ENCODE data around the gene LRRC74B. TPM values are rescaled to one million over a fixed set of nuclear protein-coding genes. Genes with fewer than 3 reads are reported as not detected.

The LRRC74B gene
- polyA plus RNA-seq, 2 of the 4 experiments (the other 2 are of a cell fraction): 0.08 to 0.10 TPM

DNA sequence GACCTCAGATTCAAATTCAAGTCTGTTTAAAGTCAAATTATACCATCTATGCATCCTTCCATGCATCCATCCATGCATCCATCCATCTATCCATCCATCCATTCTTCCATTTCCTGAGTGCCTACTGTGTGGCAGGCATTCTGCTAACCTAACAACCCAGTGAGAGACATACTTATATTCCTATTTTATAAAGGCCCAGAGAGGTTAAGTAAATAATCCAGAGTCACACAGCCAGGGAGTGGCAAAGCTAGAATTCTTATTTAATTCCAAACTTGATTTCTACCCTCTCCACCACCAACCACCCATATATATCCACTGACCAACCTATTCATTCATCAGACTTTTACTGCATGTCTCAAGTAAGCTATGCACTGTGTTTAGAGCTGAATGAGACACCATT lies 53.8 kb downstream of the LRRC74B start (continued):
- TF ChIP-seq NFE2L2 (conservative IDR thresholded peaks at IDR 0.05; ENCODE audit: low read length): no peak

DNA sequence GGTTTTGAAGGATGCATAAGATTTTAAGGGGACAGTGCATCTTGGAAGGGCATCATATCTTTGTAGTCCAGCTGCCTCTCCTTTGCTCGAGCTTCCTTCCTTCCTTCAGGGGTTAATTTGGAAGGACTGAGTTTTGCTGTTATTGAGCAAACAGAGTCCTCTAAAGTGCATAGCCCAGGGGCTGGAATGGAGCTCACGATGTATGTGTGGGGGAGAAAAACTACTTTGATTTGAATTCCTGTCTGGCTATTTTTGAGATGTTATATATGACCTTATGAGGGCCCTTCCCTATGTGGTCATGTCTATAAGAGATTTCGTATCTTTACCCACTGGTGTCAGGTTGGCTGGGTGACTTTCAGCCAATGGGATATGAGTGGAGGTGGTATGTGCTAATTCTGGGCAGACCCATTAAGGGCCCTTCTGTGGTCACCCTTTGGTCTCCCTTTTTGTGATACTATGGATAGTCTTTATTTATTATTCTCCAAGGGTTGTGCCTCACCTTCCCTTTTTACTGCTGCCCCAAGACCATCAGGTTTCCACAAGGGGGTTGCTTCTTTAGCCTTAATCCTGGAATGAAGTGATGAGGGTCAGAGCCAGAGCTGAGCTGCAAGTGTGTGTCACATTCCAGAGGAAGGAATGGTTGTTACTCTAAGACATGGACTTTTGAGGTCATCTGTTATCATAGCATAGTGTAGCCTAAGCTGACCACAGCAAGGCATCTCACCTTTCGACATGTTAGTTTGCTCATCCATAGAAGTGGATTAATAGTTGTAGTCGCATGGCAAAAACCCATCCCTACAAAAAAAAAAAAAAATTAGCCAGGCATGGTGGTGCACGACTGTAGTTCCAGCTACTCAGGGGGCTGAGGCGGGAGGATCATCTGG lies 54.6 kb downstream of the LRRC74B start:
- ChIA-PET POLR2A (no interaction called here), CTCF (interaction anchor here (0.6 to 2.0 kb wide), 5 partner anchors 8 to 80 kb away, joined by 3 to 7 read pairs (median 4); no protein-coding TSS in a partner anchor)
- DNase-seq (ENCODE audit: low read depth in 1 of 2, low spot score in 1 of 2) (no peak), FAIRE-seq (no peak), ATAC-seq (no peak)
- peaks cover 31% of the 10 kb centered on the region for H3K4me1 ChIP-seq
- no peaks in the 10 kb centered on the region for H3K9me3 ChIP-seq
- H3K27ac ChIP-seq: peak overlapping the region; percentile 28 to 87; a peak in 4 of 6 replicates
- TF ChIP-seq PHF8 (IDR thresholded peaks at IDR 0.05; ENCODE audit: borderline replicate concordance, low read depth) (no peak), EHF (CRISPR knock-in tag; IDR thresholded peaks at IDR 0.05) (no peak), TP53 (CRISPR knock-in tag; IDR thresholded peaks at IDR 0.05) (no peak), RFX5 (IDR thresholded peaks at IDR 0.05) (no peak), NPAS2 (CRISPR knock-in tag; IDR thresholded peaks at IDR 0.05; ENCODE audit: borderline replicate concordance) (no peak), CHD4 (IDR thresholded peaks at IDR 0.05; ENCODE audit: borderline replicate concordance) (no peak), ZC3H11A (IDR thresholded peaks at IDR 0.05) (no peak), BHLHE40 (IDR thresholded peaks at IDR 0.05; ENCODE audit: low read depth, low read length) (no peak), CBX2 (IDR thresholded peaks at IDR 0.05; ENCODE audit: borderline replicate concordance, low read depth) (no peak), ZSCAN20 (CRISPR knock-in tag; IDR thresholded peaks at IDR 0.05) (no peak), SREBF2 (IDR thresholded peaks at IDR 0.05) (no peak), SMC3 (IDR thresholded peaks at IDR 0.05) (no peak), NR3C1 (IDR thresholded peaks at IDR 0.05) (no peak), KDM5A (IDR thresholded peaks at IDR 0.05) (no peak), POLR2AphosphoS2 (conservative IDR thresholded peaks at IDR 0.05; ENCODE audit: low read length) (no peak)
- H3K4me3 ChIP-seq: no peak overlapping the region
- H3K4me2 ChIP-seq: peak overlapping the region; percentile 82; the same call in 2 of the 3 replicates
- WGBS (ENCODE audit: missing lambda C conversion rate): 66% methylated on average over 7 of the region's 7 CpGs

DNA sequence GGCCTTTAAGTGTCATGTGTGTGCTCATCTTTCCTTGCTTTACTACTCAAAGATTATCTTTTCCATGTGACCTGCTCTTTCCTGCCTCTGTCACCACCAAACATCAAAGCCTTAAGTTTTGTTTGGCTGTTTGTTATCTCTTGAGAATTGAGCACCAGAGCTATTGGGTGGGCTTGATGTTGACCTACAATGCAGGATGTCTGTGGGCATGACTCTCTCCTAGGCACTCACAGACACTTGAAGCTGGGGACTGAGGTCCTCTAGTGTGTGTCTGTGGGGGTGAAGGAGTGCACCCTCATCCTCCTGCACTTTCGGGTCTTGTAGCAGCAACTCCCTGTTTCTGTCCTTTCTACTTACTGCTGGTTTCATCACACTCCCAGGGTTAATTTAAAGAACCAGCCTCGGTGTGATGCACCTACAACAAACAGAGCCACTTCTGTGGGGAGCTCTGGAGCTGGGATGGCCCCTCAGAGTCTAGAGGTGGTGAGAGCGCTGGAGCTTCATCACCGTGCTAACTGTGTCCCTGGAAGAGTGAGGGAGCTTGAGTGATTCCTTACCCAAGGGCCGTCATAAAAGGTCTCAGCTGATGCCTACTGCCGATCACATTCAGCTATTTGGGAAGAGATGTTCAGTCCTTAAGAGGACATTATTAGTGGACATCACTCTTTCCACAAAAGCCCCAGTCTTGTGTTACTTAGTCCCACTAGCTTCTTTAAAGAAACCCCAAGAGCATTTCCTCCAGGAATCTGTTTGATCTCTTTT lies 56.3 kb downstream of the LRRC74B start:
- TF ChIP-seq, protein P1, sequence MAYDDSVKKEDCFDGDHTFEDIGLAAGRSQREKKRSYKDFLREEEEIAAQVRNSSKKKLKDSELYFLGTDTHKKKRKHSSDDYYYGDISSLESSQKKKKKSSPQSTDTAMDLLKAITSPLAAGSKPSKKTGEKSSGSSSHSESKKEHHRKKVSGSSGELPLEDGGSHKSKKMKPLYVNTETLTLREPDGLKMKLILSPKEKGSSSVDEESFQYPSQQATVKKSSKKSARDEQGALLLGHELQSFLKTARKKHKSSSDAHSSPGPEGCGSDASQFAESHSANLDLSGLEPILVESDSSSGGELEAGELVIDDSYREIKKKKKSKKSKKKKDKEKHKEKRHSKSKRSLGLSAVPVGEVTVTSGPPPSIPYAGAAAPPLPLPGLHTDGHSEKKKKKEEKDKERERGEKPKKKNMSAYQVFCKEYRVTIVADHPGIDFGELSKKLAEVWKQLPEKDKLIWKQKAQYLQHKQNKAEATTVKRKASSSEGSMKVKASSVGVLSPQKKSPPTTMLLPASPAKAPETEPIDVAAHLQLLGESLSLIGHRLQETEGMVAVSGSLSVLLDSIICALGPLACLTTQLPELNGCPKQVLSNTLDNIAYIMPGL (CRISPR knock-in tag; IDR thresholded peaks at IDR 0.05; ENCODE audit: borderline replicate concordance): no peak
- TF ChIP-seq EP300 (IDR thresholded peaks at IDR 0.05) (no peak), PBX3 (IDR thresholded peaks at IDR 0.05) (no peak), POLR2A (IDR thresholded peaks at IDR 0.05; ENCODE audit: low read length) (no peak), HEYL (CRISPR knock-in tag; IDR thresholded peaks at IDR 0.05) (no peak), JUNB (IDR thresholded peaks at IDR 0.05) (no peak), MAFK (IDR thresholded peaks at IDR 0.05; ENCODE audit: partially characterized antibody) (no peak), RCOR1 (IDR thresholded peaks at IDR 0.05; ENCODE audit: low read depth, low read length) (no peak), HOXB13 (CRISPR knock-in tag; IDR thresholded peaks at IDR 0.05; ENCODE audit: low read depth) (no peak)
- Histone ChIP-seq H3K4me3 (no peak overlapping the region), H3K4me2 (peak overlapping the region; percentile 82), H3K27ac (peak overlapping the region; percentile 73 to 87; a peak in 5 of 6 replicates), H3K9me3 (no peaks in the 10 kb centered on the region), H3K4me1 (peaks cover 31% of the 10 kb centered on the region)
- ATAC-seq (peak in 1 of 2 experiments; percentile 6; a peak in 1 of 6 replicates), FAIRE-seq (no peak), DNase-seq (ENCODE audit: low read depth in 1 of 2, low spot score in 1 of 2) (no peak)
- WGBS (ENCODE audit: missing lambda C conversion rate): 77% methylated on average over 6 of the region's 6 CpGs
- ChIA-PET CTCF (interaction anchor here (0.7 to 2.4 kb wide), 18 partner anchors 9 to 216 kb away, joined by 3 to 9 read pairs (median 4); partner anchors contain the start of gene P2RX6), POLR2A (interaction anchor here (1.1 kb wide), 2 partner anchors 99 to 100 kb away, joined by 3 to 6 read pairs; partner anchors contain the start of gene THAP7)
